Glutamatergic neuron (in vitro differentiated cells): ENCODE measurements around the gene GHR. TPM values are rescaled to one million over a fixed set of nuclear protein-coding genes. Genes with fewer than 3 reads are reported as not detected.
A peak's percentile ranks its signal among the peaks of the same experiment; 100 is the strongest.

Experiments used
- DNase-seq: peaks from one replicate; pipeline ENCODE4 v3.0.0; 2022
- H3K27ac Mint-ChIP-seq: one replicate; pipeline ENCODE4 v1.8.0; 2020; ENCODE audit warnings: mild to moderate bottlenecking, mixed read lengths, inconsistent platforms; ENCODE audit not compliant: unreplicated experiment
- H3K27me3 Mint-ChIP-seq: one replicate; pipeline ENCODE4 v1.8.0; 2020; ENCODE audit warnings: mild to moderate bottlenecking, moderate library complexity, mixed read lengths, inconsistent platforms; ENCODE audit not compliant: unreplicated experiment
- H3K36me3 Mint-ChIP-seq: one replicate; pipeline ENCODE4 v1.8.0; 2020; ENCODE audit warnings: mild to moderate bottlenecking, mixed read lengths, inconsistent platforms; ENCODE audit not compliant: unreplicated experiment
- H3K4me1 Mint-ChIP-seq: one replicate; pipeline ENCODE4 v1.8.0; 2020; ENCODE audit warnings: mild to moderate bottlenecking, low read depth, mixed read lengths, inconsistent platforms; ENCODE audit not compliant: unreplicated experiment
- H3K4me3 Mint-ChIP-seq: one replicate; pipeline ENCODE4 v1.8.0; 2020; ENCODE audit warnings: mild to moderate bottlenecking, mixed read lengths, inconsistent platforms; ENCODE audit not compliant: unreplicated experiment
- H3K9me3 Mint-ChIP-seq: one replicate; pipeline ENCODE4 v1.8.0; 2020; ENCODE audit warnings: mild to moderate bottlenecking, moderate library complexity, mixed read lengths, inconsistent platforms; ENCODE audit not compliant: unreplicated experiment
- long read RNA-seq: library from polyadenylated mRNA; unstranded; transcript quantifications from one replicate; pipeline ENCODE4 v2.0.0, GENCODE V29; 2020; ENCODE audit not compliant: unreplicated experiment
- total RNA-seq: library from RNA; stranded (reverse); fragmentation: NEBNext Ultra II Directional; extraction: Animal tissue kit (Norgen Biotek cat#: 25700); gene quantifications from one replicate; pipeline ENCODE4 v1.2.1, GENCODE V29; 2021; ENCODE audit not compliant: unreplicated experiment
- TF ChIP-seq, protein P1 (sequence below): fragments of 200-600 bp; sonication (generic); IDR thresholded peaks from one replicate; pipeline ENCODE4 v1.5.0; 2021; ENCODE audit not compliant: partially characterized antibody, unreplicated experiment

GHR gene
- not detected for total RNA-seq
- long read RNA-seq, result 0 reads

DNA sequence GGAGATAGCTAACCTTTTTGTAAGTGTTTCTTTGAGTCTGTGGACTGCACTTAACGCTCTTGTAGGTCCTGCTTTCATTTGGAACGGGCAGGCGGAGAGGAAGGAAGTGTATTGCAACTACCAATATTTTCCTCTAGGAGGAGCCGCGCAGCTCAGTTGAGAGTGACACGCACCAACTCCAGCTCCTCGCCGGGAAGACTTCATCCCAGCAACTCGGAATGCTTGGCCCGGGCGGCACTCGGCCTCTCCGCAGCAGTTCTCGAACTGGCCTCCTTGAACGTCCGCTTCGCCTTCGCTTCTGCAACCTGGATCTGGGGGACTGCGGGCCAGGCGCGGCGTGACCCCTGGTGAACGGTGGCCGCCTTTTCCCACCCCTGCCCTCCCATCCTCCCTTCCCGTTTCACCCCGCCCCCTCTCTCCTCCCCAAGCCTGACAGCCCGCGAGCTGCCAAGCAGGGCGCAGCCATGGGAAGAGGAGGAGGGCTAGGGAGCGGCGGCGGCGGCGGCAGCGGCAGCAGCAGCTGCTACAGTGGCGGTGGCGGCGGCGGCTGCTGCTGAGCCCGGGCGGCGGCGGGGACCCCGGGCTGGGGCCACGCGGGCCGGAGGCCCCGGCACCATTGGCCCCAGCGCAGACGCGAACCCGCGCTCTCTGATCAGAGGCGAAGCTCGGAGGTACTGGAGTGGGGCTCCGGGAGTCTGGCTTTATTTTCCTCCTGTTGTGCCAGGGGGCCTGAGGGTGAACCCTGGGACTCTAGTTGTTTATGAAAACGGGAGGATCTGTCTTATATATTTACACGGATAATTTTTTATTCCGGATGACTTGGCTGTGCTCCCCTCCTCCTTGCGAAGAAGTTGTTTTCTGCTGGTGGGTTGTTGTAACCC, at the start of gene GHR:
TSS of gene GHR (plus strand) at position 155 of the 881 bp plus-strand sequence. CDS start 142,436 bp downstream, outside the sequence.
- Mint-ChIP-seq H3K9me3 (no peaks in the 10 kb centered on the region), H3K36me3 (no peaks in the 10 kb centered on the region), H3K4me3 (no peak within 1 kb of the TSS), H3K27me3 (peaks cover 2% of the 10 kb centered on the region), H3K4me1 (no peaks in the 10 kb centered on the region), H3K27ac (no peak within 1 kb of the TSS)
- peak; percentile 85 for DNase-seq
- TF ChIP-seq, protein P1, sequence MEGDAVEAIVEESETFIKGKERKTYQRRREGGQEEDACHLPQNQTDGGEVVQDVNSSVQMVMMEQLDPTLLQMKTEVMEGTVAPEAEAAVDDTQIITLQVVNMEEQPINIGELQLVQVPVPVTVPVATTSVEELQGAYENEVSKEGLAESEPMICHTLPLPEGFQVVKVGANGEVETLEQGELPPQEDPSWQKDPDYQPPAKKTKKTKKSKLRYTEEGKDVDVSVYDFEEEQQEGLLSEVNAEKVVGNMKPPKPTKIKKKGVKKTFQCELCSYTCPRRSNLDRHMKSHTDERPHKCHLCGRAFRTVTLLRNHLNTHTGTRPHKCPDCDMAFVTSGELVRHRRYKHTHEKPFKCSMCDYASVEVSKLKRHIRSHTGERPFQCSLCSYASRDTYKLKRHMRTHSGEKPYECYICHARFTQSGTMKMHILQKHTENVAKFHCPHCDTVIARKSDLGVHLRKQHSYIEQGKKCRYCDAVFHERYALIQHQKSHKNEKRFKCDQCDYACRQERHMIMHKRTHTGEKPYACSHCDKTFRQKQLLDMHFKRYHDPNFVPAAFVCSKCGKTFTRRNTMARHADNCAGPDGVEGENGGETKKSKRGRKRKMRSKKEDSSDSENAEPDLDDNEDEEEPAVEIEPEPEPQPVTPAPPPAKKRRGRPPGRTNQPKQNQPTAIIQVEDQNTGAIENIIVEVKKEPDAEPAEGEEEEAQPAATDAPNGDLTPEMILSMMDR, result peak; percentile 81

DNA sequence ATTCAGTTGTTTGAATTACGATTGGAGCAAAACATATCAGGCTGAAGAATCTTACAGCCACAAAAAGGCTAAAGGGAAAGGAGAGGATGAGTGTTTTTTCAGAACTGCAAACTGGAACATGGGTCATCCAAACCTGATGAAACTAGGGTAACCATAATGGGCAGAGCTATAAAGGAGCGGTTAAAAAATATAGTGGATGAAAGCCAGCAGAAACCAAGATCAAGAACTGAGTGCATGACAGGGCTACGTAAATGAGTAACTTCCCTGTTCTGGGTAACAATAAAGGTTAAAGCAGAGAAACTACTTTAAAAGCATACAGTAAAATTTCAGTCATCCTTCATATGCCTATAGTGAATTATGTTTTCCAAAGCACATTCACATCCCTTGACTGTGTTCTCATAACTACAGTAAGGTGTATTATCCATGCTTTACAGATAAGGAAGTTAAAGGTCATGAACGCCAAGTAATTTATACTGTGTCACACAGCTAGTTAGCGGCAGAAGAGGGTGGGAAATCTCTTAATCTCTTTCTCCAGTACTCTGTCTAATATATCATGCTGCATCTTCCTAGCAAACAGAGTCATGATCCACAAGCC, 48.5 kb upstream of the GHR start:
- Mint-ChIP-seq H3K9me3 (no peaks in the 10 kb centered on the region), H3K27ac (no peak overlapping the region), H3K4me1 (no peaks in the 10 kb centered on the region), H3K36me3 (no peaks in the 10 kb centered on the region), H3K27me3 (no peaks in the 10 kb centered on the region), H3K4me3 (no peak overlapping the region)
- no peak for DNase-seq
- TF ChIP-seq, protein P1, result no peak

DNA sequence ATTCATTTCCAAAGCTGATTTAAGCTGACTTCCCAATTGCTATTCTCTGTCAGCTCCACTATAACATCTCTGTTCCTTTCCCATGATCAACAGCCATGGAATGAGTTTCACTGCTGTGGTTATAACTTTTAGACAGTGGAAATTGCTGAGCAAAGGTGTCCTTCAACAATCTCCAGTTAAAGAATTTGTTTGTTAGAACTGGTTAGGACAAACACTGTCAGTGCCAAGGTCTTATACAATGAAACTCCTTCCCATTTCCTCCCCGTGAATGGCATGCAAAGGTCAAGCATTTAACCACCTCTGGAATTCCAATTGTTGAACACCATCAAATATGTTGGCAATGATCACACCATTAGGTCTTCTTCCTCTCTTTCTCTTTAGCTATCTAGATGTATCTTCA, 45.7 kb upstream of the GHR start:
- no peak overlapping the region for H3K4me3 Mint-ChIP-seq
- no peaks in the 10 kb centered on the region for H3K27me3 Mint-ChIP-seq
- no peaks in the 10 kb centered on the region for H3K9me3 Mint-ChIP-seq
- H3K27ac Mint-ChIP-seq, result no peak overlapping the region
- H3K36me3 Mint-ChIP-seq, result no peaks in the 10 kb centered on the region
- DNase-seq, result no peak
- TF ChIP-seq, protein P1, result no peak
- H3K4me1 Mint-ChIP-seq, result no peaks in the 10 kb centered on the region

DNA sequence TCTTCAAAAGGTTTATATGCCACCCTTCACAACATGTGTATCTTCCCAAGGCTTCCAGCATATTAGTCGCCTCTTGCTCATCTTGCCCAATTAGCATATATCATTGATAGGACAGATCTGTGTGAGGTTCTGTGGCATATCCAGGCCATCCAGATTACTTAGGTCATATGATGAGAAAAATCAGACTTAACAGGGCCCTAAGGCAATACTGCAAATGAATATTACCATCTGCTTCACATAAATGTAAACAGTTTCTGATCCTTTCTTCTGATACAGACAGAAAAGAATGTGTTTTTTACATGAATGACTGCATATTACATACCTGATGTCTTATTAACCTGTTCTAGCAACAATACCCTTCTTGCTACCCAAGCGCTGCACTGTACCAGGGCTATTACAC, 41.3 kb upstream of the GHR start:
- Mint-ChIP-seq H3K4me1 (no peaks in the 10 kb centered on the region), H3K4me3 (no peak overlapping the region), H3K27ac (no peak overlapping the region), H3K27me3 (no peaks in the 10 kb centered on the region), H3K9me3 (no peaks in the 10 kb centered on the region), H3K36me3 (no peaks in the 10 kb centered on the region)
- no peak for DNase-seq
- TF ChIP-seq, protein P1, result no peak

DNA sequence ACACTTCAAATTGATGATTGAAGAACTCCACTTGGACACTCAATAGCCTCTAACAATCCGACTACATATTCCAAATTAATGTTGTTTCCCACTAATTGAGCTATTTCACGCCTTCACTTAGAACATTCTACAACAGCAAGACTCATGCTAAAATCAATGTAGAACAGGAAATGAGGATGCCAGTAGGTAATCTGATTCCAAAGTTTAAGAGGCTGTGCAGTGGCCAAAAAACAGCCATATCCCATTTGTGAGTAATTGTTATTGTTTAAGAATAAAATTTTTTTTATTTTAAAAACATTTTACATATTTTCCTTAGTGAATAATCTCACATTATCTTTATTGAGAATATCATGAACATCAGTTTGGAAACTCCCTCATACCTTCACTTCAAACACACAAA, 35.7 kb upstream of the GHR start:
- TF ChIP-seq, protein P1, result no peak
- Mint-ChIP-seq H3K36me3 (no peaks in the 10 kb centered on the region), H3K4me3 (no peak overlapping the region)

More for the DNA sequence above, 35.7 kb upstream of the GHR start:
- Mint-ChIP-seq H3K9me3 (peaks cover 2% of the 10 kb centered on the region), H3K27ac (no peak overlapping the region), H3K27me3 (no peaks in the 10 kb centered on the region), H3K4me1 (no peaks in the 10 kb centered on the region)
- no peak for DNase-seq
